HepG2 (cell line): ENCODE measurements around the gene NIPAL3. TPM values are rescaled to one million over a fixed set of nuclear protein-coding genes. Genes with fewer than 3 reads are reported as not detected.

Source experiments
- ATAC-seq: fragments of 200-7000 bp; cut with Tn5 transposase; 3 replicates; pipeline ENCODE4 v1.9.1; 2020; ENCODE audit warnings: mild to moderate bottlenecking, moderate library complexity
- BruUV-seq: library from RNA; stranded (reverse); fragments of 400-500 nt; replicated peaks from 2 replicates; lab custom pipeline; 2021; lab: Mats Ljungman, UMichigan
- CTCF ChIA-PET: fragments of 300-600 bp; formaldehyde crosslinking; extraction: SDS; loops from one replicate; lab custom pipeline; 2021; ENCODE audit warnings: low total read pairs, inconsistent platforms, low intra/inter-chr PET ratio; lab: Yijun Ruan, JAX
- POLR2A ChIA-PET: fragments of 350-600 bp; sonication (Branson Sonifier 250); formaldehyde crosslinking; loops from one replicate; lab custom pipeline; 2020; ENCODE audit warnings: antibody characterized with exemption, inconsistent platforms; lab: Yijun Ruan, JAX
- DNase-seq: peaks from one replicate; pipeline ENCODE4 v3.0.0-alpha.2; 2015; ENCODE audit warnings: low spot score
- FAIRE-seq: peaks from 3 replicates; lab custom pipeline; 2011; peaks lifted over from hg19 to GRCh38; lab: Jason Lieb, UNC
- H2AFZ ChIP-seq: one replicate; pipeline ENCODE4 v1.6.1; 2011; ENCODE audit warnings: low read length, inconsistent platforms
- H3K27ac ChIP-seq: fragments of 300-600 bp; 3 replicates; pipeline ENCODE4 v1.8.0; 2011; ENCODE audit warnings: mixed run types, mild to moderate bottlenecking, mixed read lengths, low read length, inconsistent platforms; ENCODE audit not compliant: insufficient read depth; ENCODE audit errors: extremely low read length
- H3K27me3 ChIP-seq, 2 experiments: fragments of 200-600 bp in 1 of 2; 2 replicates in 1 of 2; 3 replicates in 1 of 2; pipeline versions ENCODE4 v1.6.0 to v1.8.0; 2011; ENCODE audit warnings: low read length in 2 of 2, mild to moderate bottlenecking in 2 of 2, moderate library complexity in 2 of 2, inconsistent platforms in 1 of 2; ENCODE audit not compliant: insufficient read depth in 2 of 2, control insufficient read depth in 1 of 2
- H3K36me3 ChIP-seq, 2 experiments: fragments of 200-600 bp in 1 of 2; replicated peaks in 1 of 2; 2 replicates in 1 of 2; 3 replicates in 1 of 2; pipeline versions ENCODE4 v1.5.1 to v1.8.0; 2011; ENCODE audit warnings: low read length in 2 of 2, inconsistent platforms in 1 of 2; ENCODE audit not compliant: insufficient read depth in 2 of 2, control insufficient read depth in 1 of 2
- H3K4me1 ChIP-seq: 2 replicates; pipeline ENCODE4 v1.5.1; 2012; ENCODE audit warnings: low read length, inconsistent platforms; ENCODE audit not compliant: insufficient read depth
- H3K4me2 ChIP-seq: 2 replicates; pipeline ENCODE4 v1.6.0; 2011; ENCODE audit warnings: low read depth, low read length, inconsistent platforms
- H3K4me3 ChIP-seq, 3 experiments: fragments of 200-600 bp in 1 of 3; sonication (generic), shearing (Covaris generic) in 1 of 3; replicated peaks in 1 of 3; 2 replicates each; pipeline ENCODE4 v1.5.1; 2011 to 2016; ENCODE audit warnings: low read length in 3 of 3, inconsistent platforms in 2 of 3, low read depth in 2 of 3, mild to moderate bottlenecking in 2 of 3, control low read depth in 1 of 3, mixed read lengths in 1 of 3; ENCODE audit not compliant: insufficient read depth in 1 of 3
- H3K79me2 ChIP-seq: one replicate; pipeline ENCODE4 v1.6.1; 2011; ENCODE audit warnings: low read length, inconsistent platforms; ENCODE audit not compliant: insufficient read depth
- H3K9ac ChIP-seq: 2 replicates; pipeline ENCODE4 v1.6.0; 2011; ENCODE audit warnings: mild to moderate bottlenecking, low read depth, low read length, inconsistent platforms; ENCODE audit not compliant: insufficient read depth
- H3K9me3 ChIP-seq: 2 replicates; pipeline ENCODE4 v1.5.1; 2012; ENCODE audit warnings: mild to moderate bottlenecking, low read length
- H4K20me1 ChIP-seq: 2 replicates; pipeline ENCODE4 v1.6.0; 2011; ENCODE audit warnings: inconsistent platforms, mild to moderate bottlenecking, low read length, moderate library complexity; ENCODE audit not compliant: insufficient read depth
- ATF7-NPFF ChIP-seq: sonication (generic); formaldehyde crosslinking; IDR thresholded peaks from 2 replicates; pipeline ENCODE4 v1.8.1; 2023; ENCODE audit warnings: mild to moderate bottlenecking, low read depth, missing genetic modification reagents, moderate library complexity
- CREBL2 ChIP-seq: sonication (generic); formaldehyde crosslinking; IDR thresholded peaks from 2 replicates; pipeline ENCODE4 v1.8.1; 2023; ENCODE audit warnings: missing genetic modification reagents, mild to moderate bottlenecking, borderline replicate concordance
- HDAC2 ChIP-seq: sonication (generic); formaldehyde crosslinking; IDR thresholded peaks from 2 replicates; pipeline ENCODE4 v1.4.0; 2020; ENCODE audit warnings: missing genetic modification reagents
- ISX ChIP-seq: sonication (generic); formaldehyde crosslinking; conservative IDR thresholded peaks from 2 replicates; pipeline ENCODE4 v1.5.0; 2020; ENCODE audit warnings: missing genetic modification reagents
- NCOA2 ChIP-seq: sonication (generic); formaldehyde crosslinking; IDR thresholded peaks from 2 replicates; pipeline ENCODE4 v1.8.0; 2022; ENCODE audit warnings: inconsistent platforms
- POLR2AphosphoS2 ChIP-seq: IDR thresholded peaks from 2 replicates; pipeline ENCODE4 v1.6.1; 2011; ENCODE audit warnings: low read depth, low read length, improper control_type of control experiment
- RFXAP ChIP-seq: sonication (generic); formaldehyde crosslinking; IDR thresholded peaks from 2 replicates; pipeline ENCODE4 v1.4.0; 2020; ENCODE audit warnings: missing genetic modification reagents, borderline replicate concordance
- SYNCRIP ChIP-seq: fragments of 200-400 bp; formaldehyde crosslinking; IDR thresholded peaks from 2 replicates; pipeline ENCODE4 v1.6.1; 2018; ENCODE audit warnings: mild to moderate bottlenecking, low read depth, low read length; ENCODE audit not compliant: insufficient read depth
- TAF1 ChIP-seq: sonication (generic); formaldehyde crosslinking; IDR thresholded peaks from 2 replicates; pipeline ENCODE4 v1.4.0; 2020; ENCODE audit warnings: missing genetic modification reagents
- ZNF235 ChIP-seq: sonication (generic); formaldehyde crosslinking; IDR thresholded peaks from 2 replicates; pipeline ENCODE4 v1.8.1; 2023; ENCODE audit warnings: mild to moderate bottlenecking, missing genetic modification reagents, borderline replicate concordance
- ZNF276 ChIP-seq: sonication (generic); formaldehyde crosslinking; IDR thresholded peaks from 2 replicates; pipeline ENCODE4 v1.4.0; 2020; ENCODE audit warnings: mild to moderate bottlenecking, low read depth, missing genetic modification reagents
- ZNF3 ChIP-seq: IDR thresholded peaks from 2 replicates; pipeline ENCODE4 v1.7.0; 2017; ENCODE audit warnings: inconsistent platforms
- ZNF382 ChIP-seq: sonication (generic); formaldehyde crosslinking; IDR thresholded peaks from 2 replicates; pipeline ENCODE4 v1.5.0; 2020; ENCODE audit warnings: missing genetic modification reagents, mild to moderate bottlenecking, borderline replicate concordance
- ZNF414 ChIP-seq: sonication (generic); formaldehyde crosslinking; IDR thresholded peaks from 2 replicates; pipeline ENCODE4 v1.5.0; 2020; ENCODE audit warnings: missing genetic modification reagents
- ZNF614 ChIP-seq: IDR thresholded peaks from 2 replicates; pipeline ENCODE4 v1.6.1; 2018; ENCODE audit warnings: missing biosample characterization, missing genetic modification reagents, inconsistent platforms, borderline replicate concordance
- ZNF619 ChIP-seq: sonication (generic); formaldehyde crosslinking; IDR thresholded peaks from 2 replicates; pipeline ENCODE4 v1.4.0; 2020; ENCODE audit warnings: mild to moderate bottlenecking, missing genetic modification reagents
- ZNF780A ChIP-seq: sonication (generic); formaldehyde crosslinking; IDR thresholded peaks from 2 replicates; pipeline ENCODE4 v1.8.0; 2022; ENCODE audit warnings: mild to moderate bottlenecking, missing genetic modification reagents, moderate library complexity
- ZSCAN25 ChIP-seq: sonication (generic); formaldehyde crosslinking; IDR thresholded peaks from 2 replicates; pipeline ENCODE4 v1.8.0; 2022; ENCODE audit warnings: mild to moderate bottlenecking, missing genetic modification reagents
- ZXDC ChIP-seq: sonication (generic); formaldehyde crosslinking; IDR thresholded peaks from 2 replicates; pipeline ENCODE4 v1.5.0; 2020; ENCODE audit warnings: mild to moderate bottlenecking, missing genetic modification reagents
- WGBS: methylation state at CpG from one replicate; pipeline ENCODE4 v1.1.6; 2017; ENCODE audit warnings: low lambda C conversion rate; 5-methylcytosine and 5-hydroxymethylcytosine counted together
- in situ Hi-C: cut with HindIII; loops from 2 replicates; pipeline ENCODE4 v1.10.0; 2017; ENCODE audit warnings: low pct_unique_long_range_greater_than_20kb; ENCODE audit not compliant: extremely low pct_ligation_motif_present
- intact Hi-C: fragments of 100-400 bp; cut with micrococcal nuclease; formaldehyde crosslinking; loops from one replicate; pipeline ENCODE4 v1.10.0; 2022; ENCODE audit not compliant: unreplicated experiment
- polyA plus RNA-seq, 8 experiments: library from polyadenylated mRNA; depleted of rRNA in 3 of 8; stranded (reverse) in 7 of 8; unstranded in 1 of 8; fragments of >200 nt; fragmentation: Illumina TruSeq in 4 of 8; extraction: Trizol in 4 of 8; gene quantifications; 2 replicates each; pipeline versions ENCODE4 v1.2.1 to v1.2.3, GENCODE V29; 2011 to 2016; ENCODE audit warnings: low read depth in 4 of 8, missing spikeins in 1 of 8, mixed read lengths in 1 of 8; ENCODE audit not compliant: insufficient read depth in 1 of 8
- total RNA-seq, 5 experiments: library from RNA; depleted of rRNA; stranded (reverse); fragments of >200 nt; fragmentation: Illumina TruSeq; extraction: Trizol; gene quantifications; 2 replicates each; pipeline ENCODE4 v1.2.3, GENCODE V29; 2016; ENCODE audit warnings: low read depth in 1 of 5

The NIPAL3 gene
- total and polyA plus RNA-seq, 2 of the 13 experiments (the other 11 are each of a cell fraction or from before 2014, with no cell fraction given) = 5.6 to 8.6 TPM

- 0 out of 2 replicates have a peak, but pooled peaks have one; percentile 21 for TF ChIP-seq ZNF276 (CRISPR knock-in tag)
- TF ChIP-seq ZNF3 = peak; percentile 84
Measured at GRCh38 chr1:24416666-24417391, 1.2 kb downstream of the NIPAL3 start (continued).

- TF ChIP-seq HDAC2 (no peak), POLR2AphosphoS2 (no peak), ZNF235 (CRISPR knock-in tag) (no peak), RFXAP (CRISPR knock-in tag) (no peak), ZXDC (CRISPR knock-in tag) (no peak), ZSCAN25 (CRISPR knock-in tag) (no peak), CREBL2 (CRISPR knock-in tag) (no peak), NCOA2 (no peak), SYNCRIP (no peak), ZNF780A (CRISPR knock-in tag) (no peak), ZNF614 (CRISPR knock-in tag) (no peak), ATF7-NPFF (CRISPR knock-in tag) (no peak), TAF1 (no peak), ZNF619 (CRISPR knock-in tag) (no peak), ZNF382 (CRISPR knock-in tag) (no peak), ZNF414 (no peak), ISX (CRISPR knock-in tag) (no peak)
- Histone ChIP-seq H3K9me3 (no peaks in the 10 kb centered on the region), H3K27ac (no peak overlapping the region), H3K36me3 (peaks cover 0 to 10% of the 10 kb centered on the region in 2 experiments; a peak in 1 of 5 replicates), H2AFZ (no peak overlapping the region), H4K20me1 (no peaks in the 10 kb centered on the region), H3K4me1 (peaks cover 30% of the 10 kb centered on the region), H3K27me3 (no peaks in the 10 kb centered on the region; a peak in 1 of 5 replicates), H3K4me3 (no peak overlapping the region), H3K4me2 (no peak overlapping the region), H3K79me2 (no peaks in the 10 kb centered on the region), H3K9ac (no peak overlapping the region)
- no TSS peak for BruUV-seq
- CTCF ChIA-PET = no interaction called here
- no peak for FAIRE-seq
- no peak for ATAC-seq
- in situ Hi-C loops = no loop called here
- WGBS = 88% methylated on average over 1 of the region's 1 CpG
- intact Hi-C loops = loop anchor here (10.0 kb wide), 1 partner anchor 87 kb away; the partner anchor contains the start of gene RCAN3
- POLR2A ChIA-PET = no interaction called here
- no peak for DNase-seq
Measured at GRCh38 chr1:24417681-24418080, 2.1 kb downstream of the NIPAL3 start.
